Superior temporal gyrus (tissue), 1 donor: Measurements from ENCODE around the gene ISG15.
"Not testable (repeated sequence)": the region's sequence is repeated elsewhere in the genome, so short reads cannot be mapped to it uniquely, and the experiment has no call there.

Source experiments
- DNase-seq: peaks from one replicate; pipeline ENCODE4 v3.0.0-alpha.2; 2016; ENCODE audit errors: extremely low spot score

The ISG15 gene

GRCh38 chr1:975365-975764, 37.9 kb upstream of the ISG15 start:
- no peak for DNase-seq

- DNase-seq = no peak
These were observed 37.2 kb upstream of the ISG15 start for GRCh38 chr1:975896-976683.

- DNase-seq = not testable (repeated sequence)
These were observed 36.5 kb upstream of the ISG15 start for GRCh38 chr1:976791-977190.

GRCh38 chr1:978069-978834, 35.0 kb upstream of the ISG15 start:
- DNase-seq = no peak

- DNase-seq = no peak
These were observed 34.2 kb upstream of the ISG15 start for GRCh38 chr1:978835-979743.

GRCh38 chr1:979744-980072, 33.6 kb upstream of the ISG15 start:
- no peak for DNase-seq

- no peak for DNase-seq
These were observed 33.1 kb upstream of the ISG15 start for GRCh38 chr1:980137-980571.

GRCh38 chr1:980602-981395, 32.5 kb upstream of the ISG15 start:
- DNase-seq = no peak

GRCh38 chr1:981491-981954, 31.8 kb upstream of the ISG15 start:
- no peak for DNase-seq

GRCh38 chr1:981955-982558, 31.2 kb upstream of the ISG15 start, which contains the start of gene PERM1:
PERM1 (minus strand) TSS chr1:982093; CDS start chr1:981029, 1,064 bp downstream.
- DNase-seq = no peak

- no peak for DNase-seq
These were observed 30.4 kb upstream of the ISG15 start for GRCh38 chr1:982765-983436.

- peak; percentile 28 for DNase-seq
These were observed 29.4 kb upstream of the ISG15 start for GRCh38 chr1:983798-984475.

- no peak for DNase-seq
These were observed 28.9 kb upstream of the ISG15 start for GRCh38 chr1:984476-984814.

GRCh38 chr1:985126-985525, 28.2 kb upstream of the ISG15 start:
- no peak for DNase-seq

- DNase-seq = not testable (repeated sequence)
These were observed 25.2 kb upstream of the ISG15 start for GRCh38 chr1:988061-988460.

- not testable (repeated sequence) for DNase-seq
These were observed 22.0 kb upstream of the ISG15 start for GRCh38 chr1:991275-991674.

GRCh38 chr1:991895-992294, 21.4 kb upstream of the ISG15 start:
- no peak for DNase-seq

GRCh38 chr1:992362-992761, 20.9 kb upstream of the ISG15 start:
- no peak for DNase-seq

- no peak for DNase-seq
These were observed 19.8 kb upstream of the ISG15 start for GRCh38 chr1:993379-993995.
